Fibroblast of lung (primary cell): ENCODE measurements around the gene ITM2C. TPM values are rescaled to one million over a fixed set of nuclear protein-coding genes. Genes with fewer than 3 reads are reported as not detected.
A peak's percentile ranks its signal among the peaks of the same experiment; 100 is the strongest.

ENCODE experiments used
- DNase-seq, 2 donors: peaks; one replicate each; pipeline versions ENCODE4 v3.0.0 to v3.0.0-alpha.2; 2010; ENCODE audit warnings: low read depth in 2 of 2
- H2AFZ ChIP-seq: 2 replicates; pipeline ENCODE4 v1.5.1; 2012; ENCODE audit warnings: low read length, control low read depth, inconsistent platforms
- H3K27ac ChIP-seq: 2 replicates; pipeline ENCODE4 v1.5.1; 2011; ENCODE audit warnings: low read length, control low read depth; ENCODE audit not compliant: insufficient read depth
- H3K27me3 ChIP-seq: 2 replicates; pipeline ENCODE4 v1.5.1; 2011; ENCODE audit warnings: mild to moderate bottlenecking, low read length; ENCODE audit not compliant: control insufficient read depth, insufficient read depth
- H3K36me3 ChIP-seq: 2 replicates; pipeline ENCODE4 v1.5.1; 2011; ENCODE audit warnings: low read length; ENCODE audit not compliant: control insufficient read depth, insufficient read depth
- H3K4me1 ChIP-seq: 2 replicates; pipeline ENCODE4 v1.5.1; 2011; ENCODE audit warnings: low read length; ENCODE audit not compliant: control insufficient read depth, insufficient read depth; ENCODE audit errors: extremely low read depth
- H3K4me2 ChIP-seq: 2 replicates; pipeline ENCODE4 v1.5.1; 2011; ENCODE audit warnings: low read length, control low read depth; ENCODE audit not compliant: insufficient read depth; ENCODE audit errors: extremely low read depth
- H3K4me3 ChIP-seq, 4 experiments: fragments of 200-600 bp in 1 of 4; sonication (generic) in 1 of 4; replicated peaks in 1 of 4; 2 replicates each; pipeline ENCODE4 v1.5.1; 2011 to 2016; ENCODE audit warnings: low read length in 4 of 4, low read depth in 3 of 4, mild to moderate bottlenecking in 3 of 4, control low read depth in 2 of 4, inconsistent platforms in 1 of 4, mixed read lengths in 1 of 4; ENCODE audit not compliant: insufficient read depth in 1 of 4; ENCODE audit errors: control extremely low read depth in 1 of 4
- H3K79me2 ChIP-seq: 2 replicates; pipeline ENCODE4 v1.5.1; 2012; ENCODE audit warnings: mild to moderate bottlenecking, low read length, inconsistent platforms; ENCODE audit not compliant: control insufficient read depth, insufficient read depth
- H3K9ac ChIP-seq: 2 replicates; pipeline ENCODE4 v1.5.1; 2011; ENCODE audit warnings: mild to moderate bottlenecking, low read length, control low read depth; ENCODE audit not compliant: insufficient read depth
- H3K9me3 ChIP-seq: 2 replicates; pipeline ENCODE4 v1.5.1; 2012; ENCODE audit warnings: low read depth, low read length; ENCODE audit not compliant: control insufficient read depth, insufficient read depth
- H4K20me1 ChIP-seq: 2 replicates; pipeline ENCODE4 v1.5.1; 2011; ENCODE audit warnings: low read length; ENCODE audit not compliant: control insufficient read depth, insufficient read depth; ENCODE audit errors: extremely low read depth
- EZH2 ChIP-seq: IDR thresholded peaks from 2 replicates; pipeline ENCODE4 v1.5.1; 2012; ENCODE audit warnings: low read length, control low read depth, mild to moderate bottlenecking; ENCODE audit errors: missing control alignments
- polyA plus RNA-seq, 2 donors: library from polyadenylated mRNA; depleted of rRNA in 1 of 2; stranded (reverse) in 1 of 2; unstranded in 1 of 2; fragments of >200 nt; gene quantifications; 2 replicates each; pipeline ENCODE4 v1.2.1, GENCODE V29; 2011 to 2012; ENCODE audit warnings: missing spikeins in 1 of 2
- total RNA-seq: library from RNA; depleted of rRNA; stranded (reverse); fragments of >200 nt; gene quantifications from 2 replicates; pipeline ENCODE4 v1.2.1, GENCODE V29; 2014
- TF ChIP-seq, protein P1 (sequence below), 2 donors: IDR thresholded peaks in 1 of 2; conservative IDR thresholded peaks in 1 of 2; 1 replicate in 1 of 2; 2 replicates in 1 of 2; pipeline ENCODE4 v1.5.1; 2011 to 2012; ENCODE audit warnings: low read length in 2 of 2, control low read depth in 1 of 2, inconsistent platforms in 1 of 2, low read depth in 1 of 2, mild to moderate bottlenecking in 1 of 2

The ITM2C gene
- total and polyA plus RNA-seq, 2 donors (not counting 1 experiment from before 2014, with no cell fraction given), result 77.3 to 236 TPM

DNA sequence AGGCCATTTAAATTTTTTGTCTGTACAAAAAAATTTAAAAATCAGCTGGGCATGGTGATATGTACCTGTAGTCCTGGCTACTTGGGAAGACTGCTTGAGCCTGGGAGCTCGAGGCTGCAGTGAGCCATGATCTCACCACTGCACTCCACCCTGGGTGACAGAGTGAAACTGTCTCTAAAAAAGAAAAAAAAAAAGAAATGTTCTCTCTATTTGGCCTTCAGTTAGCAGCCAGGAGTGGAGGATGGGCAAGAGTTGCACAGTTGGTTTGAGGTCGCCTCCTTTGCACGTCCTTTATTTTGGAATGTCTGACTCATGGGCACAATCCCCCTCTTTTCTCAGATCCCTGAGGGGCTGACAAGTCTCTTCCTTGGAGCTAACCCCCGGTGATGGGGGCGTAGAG, 26.3 kb downstream of the ITM2C start:
- H3K79me2 ChIP-seq, result no peaks in the 10 kb centered on the region
- DNase-seq, result peak in 1 of 2 donors; percentile 23
- TF ChIP-seq, protein P1, sequence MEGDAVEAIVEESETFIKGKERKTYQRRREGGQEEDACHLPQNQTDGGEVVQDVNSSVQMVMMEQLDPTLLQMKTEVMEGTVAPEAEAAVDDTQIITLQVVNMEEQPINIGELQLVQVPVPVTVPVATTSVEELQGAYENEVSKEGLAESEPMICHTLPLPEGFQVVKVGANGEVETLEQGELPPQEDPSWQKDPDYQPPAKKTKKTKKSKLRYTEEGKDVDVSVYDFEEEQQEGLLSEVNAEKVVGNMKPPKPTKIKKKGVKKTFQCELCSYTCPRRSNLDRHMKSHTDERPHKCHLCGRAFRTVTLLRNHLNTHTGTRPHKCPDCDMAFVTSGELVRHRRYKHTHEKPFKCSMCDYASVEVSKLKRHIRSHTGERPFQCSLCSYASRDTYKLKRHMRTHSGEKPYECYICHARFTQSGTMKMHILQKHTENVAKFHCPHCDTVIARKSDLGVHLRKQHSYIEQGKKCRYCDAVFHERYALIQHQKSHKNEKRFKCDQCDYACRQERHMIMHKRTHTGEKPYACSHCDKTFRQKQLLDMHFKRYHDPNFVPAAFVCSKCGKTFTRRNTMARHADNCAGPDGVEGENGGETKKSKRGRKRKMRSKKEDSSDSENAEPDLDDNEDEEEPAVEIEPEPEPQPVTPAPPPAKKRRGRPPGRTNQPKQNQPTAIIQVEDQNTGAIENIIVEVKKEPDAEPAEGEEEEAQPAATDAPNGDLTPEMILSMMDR (conservative IDR thresholded peaks at IDR 0.05 in 1 of 2, IDR thresholded peaks at IDR 0.05 in 1 of 2; ENCODE audit: low read depth in 1 of 2, low read length in 2 of 2), result no peak
- TF ChIP-seq EZH2, result no peak

DNA sequence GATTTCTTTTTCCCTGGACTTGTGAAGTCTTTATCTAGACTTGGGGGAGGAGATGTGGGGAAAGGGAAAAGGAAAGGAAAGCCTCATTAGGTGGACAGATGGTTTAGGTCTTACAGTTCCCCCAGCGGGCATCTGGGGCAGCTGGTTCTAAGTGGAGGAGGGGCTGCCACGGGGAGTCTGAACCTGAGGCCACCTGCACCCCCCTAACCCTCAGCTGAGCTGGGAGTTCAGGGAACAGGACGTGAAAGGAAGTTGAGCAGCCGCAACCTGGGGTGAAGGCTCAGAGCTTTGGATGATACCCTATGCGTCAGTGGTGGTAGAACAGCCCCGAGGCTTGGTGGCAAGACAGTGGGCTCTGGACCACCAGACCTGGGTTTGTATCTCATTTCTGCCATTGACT, 26.8 kb downstream of the ITM2C start:
- peaks cover 4% of the 10 kb centered on the region for H3K27me3 ChIP-seq
- no peak overlapping the region for H2AFZ ChIP-seq
- no peak for DNase-seq
- no peak overlapping the region for H3K27ac ChIP-seq
- no peaks in the 10 kb centered on the region for H3K36me3 ChIP-seq
- H3K4me2 ChIP-seq, result no peak overlapping the region
- no peaks in the 10 kb centered on the region for H3K9me3 ChIP-seq
- H3K4me3 ChIP-seq, result no peak overlapping the region
- TF ChIP-seq, protein P1 (conservative IDR thresholded peaks at IDR 0.05 in 1 of 2, IDR thresholded peaks at IDR 0.05 in 1 of 2; ENCODE audit: low read depth in 1 of 2, low read length in 2 of 2), result no peak
- TF ChIP-seq EZH2, result no peak
- no peaks in the 10 kb centered on the region for H4K20me1 ChIP-seq
- H3K9ac ChIP-seq, result no peak overlapping the region
- H3K79me2 ChIP-seq, result no peaks in the 10 kb centered on the region
- H3K4me1 ChIP-seq, result no peaks in the 10 kb centered on the region

More for the DNA sequence above, 26.3 kb downstream of the ITM2C start:
- Histone ChIP-seq H3K4me2 (no peak overlapping the region), H3K27me3 (peaks cover 2% of the 10 kb centered on the region), H3K36me3 (no peaks in the 10 kb centered on the region), H3K4me3 (no peak overlapping the region), H3K27ac (no peak overlapping the region), H4K20me1 (no peaks in the 10 kb centered on the region), H3K9me3 (no peaks in the 10 kb centered on the region), H3K4me1 (no peaks in the 10 kb centered on the region), H3K9ac (no peak overlapping the region), H2AFZ (no peak overlapping the region)

DNA sequence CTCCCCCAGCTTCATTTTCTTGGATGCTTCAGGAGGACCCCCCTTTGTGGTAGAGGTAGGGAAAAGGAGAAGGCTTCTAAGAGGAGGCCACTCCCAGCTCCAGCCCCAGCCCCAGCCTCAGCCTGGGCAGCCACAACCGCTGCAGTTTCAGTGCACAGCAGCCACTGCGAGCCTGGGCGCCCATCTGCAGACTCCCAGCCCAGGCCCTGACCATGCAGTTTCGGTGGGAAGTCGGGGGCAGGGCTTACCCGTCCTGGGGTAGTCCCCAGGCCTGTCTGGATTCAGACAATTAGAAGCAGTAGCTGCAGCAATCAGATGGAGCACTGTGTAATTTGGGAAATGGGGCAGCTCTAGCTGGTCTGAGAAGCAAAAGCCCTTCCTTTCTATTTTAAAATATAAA, 28.6 kb downstream of the ITM2C start:
- Histone ChIP-seq H2AFZ (no peak overlapping the region), H3K4me3 (no peak overlapping the region), H3K4me1 (no peaks in the 10 kb centered on the region), H3K36me3 (no peaks in the 10 kb centered on the region), H3K4me2 (no peak overlapping the region), H3K27me3 (peaks cover 8% of the 10 kb centered on the region), H4K20me1 (no peaks in the 10 kb centered on the region), H3K79me2 (no peaks in the 10 kb centered on the region), H3K9ac (no peak overlapping the region), H3K9me3 (no peaks in the 10 kb centered on the region), H3K27ac (no peak overlapping the region)
- TF ChIP-seq, protein P1 (conservative IDR thresholded peaks at IDR 0.05 in 1 of 2, IDR thresholded peaks at IDR 0.05 in 1 of 2; ENCODE audit: low read depth in 1 of 2, low read length in 2 of 2), result no peak
- TF ChIP-seq EZH2, result no peak
- DNase-seq, result no peak
